ENCODE data around the gene EP300.
"Not testable (repeated sequence)": the region's sequence is repeated elsewhere in the genome, so short reads cannot be mapped to it uniquely, and the experiment has no call there.

GRCh38 chr22:41045575-41045974 is 46.8 kb upstream of the EP300 start:
- TF ChIP-seq EZH2 (IDR thresholded peaks at IDR 0.05; ENCODE audit: borderline replicate concordance, low read depth, low read length, severe bottlenecking); CTCF (IDR thresholded peaks at IDR 0.05; ENCODE audit: borderline replicate concordance, extremely low read depth, low read length, poor library complexity, severe bottlenecking): not testable (repeated sequence)

Measured in DND-41 (cell line).